GM21447 (cell line): ENCODE measurements around the gene IZUMO1.

Experiments
- ATAC-seq: cut with Tn5 transposase; IDR thresholded peaks from one replicate; pipeline ENCODE4 v1.9.1; 2021; ENCODE audit not compliant: unreplicated experiment

Gene IZUMO1

DNA sequence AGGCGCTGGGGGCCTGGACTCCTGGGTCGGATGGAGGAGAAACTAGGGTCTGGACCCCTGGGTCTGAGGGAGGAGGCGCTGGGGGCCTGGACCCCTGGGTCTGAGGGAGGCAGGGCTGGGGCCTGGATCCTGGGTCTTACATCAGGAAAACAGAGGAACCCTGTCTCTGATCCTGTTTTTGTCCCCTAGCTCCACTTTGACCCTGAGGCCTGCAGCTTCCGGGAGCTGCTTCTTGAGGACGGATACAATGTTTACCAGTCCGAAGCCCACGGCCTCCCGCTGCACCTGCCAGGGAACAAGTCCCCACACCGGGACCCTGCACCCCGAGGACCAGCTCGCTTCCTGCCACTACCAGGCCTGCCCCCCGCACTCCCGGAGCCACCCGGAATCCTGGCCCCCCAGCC lies 11.0 kb upstream of the IZUMO1 start:
- ATAC-seq: no peak

DNA sequence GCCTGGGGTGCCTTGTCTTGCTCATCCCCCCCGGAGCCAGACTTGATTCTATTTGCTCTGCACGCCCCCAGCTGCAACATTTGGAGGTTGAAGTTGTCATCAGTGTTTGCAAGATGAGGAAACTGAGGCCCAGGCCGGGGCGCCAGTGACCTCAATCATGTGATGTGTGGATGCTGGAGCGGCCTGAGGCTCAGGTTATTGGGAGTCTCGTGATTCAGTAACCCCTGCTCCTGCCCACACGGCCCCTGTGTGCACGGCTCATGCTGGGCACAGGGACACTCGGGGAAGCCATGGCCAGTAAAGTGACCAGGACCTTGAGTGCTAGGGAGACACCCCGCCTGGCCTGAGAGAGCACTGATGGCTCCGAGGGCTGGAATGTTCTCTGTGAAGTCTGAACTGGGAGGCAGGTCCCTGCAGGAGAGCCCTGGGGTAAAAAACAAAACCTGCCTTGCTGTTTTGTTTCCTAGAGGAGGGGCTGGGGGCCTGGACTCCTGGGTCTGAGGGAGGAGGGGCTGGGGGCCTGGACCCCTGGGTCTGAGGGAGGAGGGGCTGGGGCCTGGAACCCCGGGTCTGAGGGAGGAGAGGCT lies 10.5 kb upstream of the IZUMO1 start:
- no peak for ATAC-seq

DNA sequence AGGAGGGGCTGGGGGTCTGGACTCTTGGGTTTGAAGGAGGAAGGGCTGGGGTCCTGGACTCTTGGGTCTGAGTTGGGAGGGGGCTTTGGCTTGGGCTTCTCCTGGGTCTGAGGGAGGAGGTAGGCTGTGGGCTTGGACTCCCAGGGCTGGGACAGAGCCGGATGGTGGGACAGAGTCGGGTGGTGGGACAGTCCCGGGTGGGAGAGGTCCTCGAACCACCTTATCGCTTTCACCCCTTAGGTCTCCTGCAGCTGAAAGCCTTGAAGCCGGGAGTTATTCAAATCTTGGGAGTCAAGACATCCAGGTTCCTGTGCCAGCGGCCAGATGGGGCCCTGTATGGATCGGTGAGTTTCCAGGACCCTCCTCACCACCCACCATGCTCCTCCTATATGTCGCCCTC lies 10.0 kb upstream of the IZUMO1 start:
- ATAC-seq: no peak

DNA sequence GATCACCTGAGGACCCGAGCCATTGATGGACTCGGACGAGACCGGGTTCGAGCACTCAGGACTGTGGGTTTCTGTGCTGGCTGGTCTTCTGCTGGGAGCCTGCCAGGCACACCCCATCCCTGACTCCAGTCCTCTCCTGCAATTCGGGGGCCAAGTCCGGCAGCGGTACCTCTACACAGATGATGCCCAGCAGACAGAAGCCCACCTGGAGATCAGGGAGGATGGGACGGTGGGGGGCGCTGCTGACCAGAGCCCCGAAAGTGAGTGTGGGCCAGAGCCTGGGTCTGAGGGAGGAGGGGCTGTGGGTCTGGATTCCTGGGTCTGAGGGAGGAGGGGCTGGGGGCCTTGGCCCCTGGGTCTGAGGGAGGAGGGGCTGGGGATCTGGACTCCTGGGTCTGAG lies 9.5 kb upstream of the IZUMO1 start:
- ATAC-seq: no peak

DNA sequence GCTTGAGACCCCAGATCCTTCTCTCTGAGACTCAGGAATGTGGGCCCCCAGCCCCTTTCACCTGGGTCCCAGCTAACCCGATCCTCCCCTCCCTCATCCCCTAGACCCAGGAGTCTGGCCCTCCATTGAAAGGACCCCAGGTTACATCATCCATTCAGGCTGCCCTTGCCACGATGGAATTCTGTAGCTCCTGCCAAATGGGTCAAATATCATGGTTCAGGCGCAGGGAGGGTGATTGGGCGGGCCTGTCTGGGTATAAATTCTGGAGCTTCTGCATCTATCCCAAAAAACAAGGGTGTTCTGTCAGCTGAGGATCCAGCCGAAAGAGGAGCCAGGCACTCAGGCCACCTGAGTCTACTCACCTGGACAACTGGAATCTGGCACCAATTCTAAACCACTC lies 9.1 kb upstream of the IZUMO1 start:
- ATAC-seq: no peak

DNA sequence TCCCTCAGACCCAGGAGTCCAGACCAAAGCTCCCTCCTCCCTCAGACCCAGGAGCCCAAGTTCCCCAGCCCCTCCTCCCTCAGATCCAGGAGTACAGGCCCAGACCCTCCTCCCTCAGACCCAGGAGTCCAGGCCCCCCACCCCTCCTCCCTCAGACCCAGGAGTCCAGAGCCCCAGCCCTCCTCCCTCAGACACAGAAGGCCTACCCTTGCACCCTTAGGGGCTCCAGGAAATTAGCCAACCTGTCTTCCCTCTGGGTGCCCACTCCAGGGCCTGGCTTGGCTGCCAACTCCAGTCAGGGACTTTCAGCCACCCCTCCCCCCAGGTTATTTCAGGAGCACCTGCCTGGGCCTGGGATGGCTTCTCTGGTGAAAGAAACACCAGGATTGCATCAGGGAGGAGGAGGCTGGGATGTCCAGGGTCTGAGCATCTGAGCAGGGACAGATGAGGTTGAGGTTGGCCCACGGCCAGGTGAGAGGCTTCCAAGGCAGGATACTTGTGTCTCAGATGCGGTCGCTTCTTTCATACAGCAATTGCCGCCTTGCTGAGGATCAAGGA lies 8.5 kb upstream of the IZUMO1 start, which contains the start of gene FGF21:
Gene FGF21, plus strand, starts transcription at position 441 of the 558 bp plus-strand sequence. CDS start 713 bp downstream, outside the sequence.
- ATAC-seq: no peak

DNA sequence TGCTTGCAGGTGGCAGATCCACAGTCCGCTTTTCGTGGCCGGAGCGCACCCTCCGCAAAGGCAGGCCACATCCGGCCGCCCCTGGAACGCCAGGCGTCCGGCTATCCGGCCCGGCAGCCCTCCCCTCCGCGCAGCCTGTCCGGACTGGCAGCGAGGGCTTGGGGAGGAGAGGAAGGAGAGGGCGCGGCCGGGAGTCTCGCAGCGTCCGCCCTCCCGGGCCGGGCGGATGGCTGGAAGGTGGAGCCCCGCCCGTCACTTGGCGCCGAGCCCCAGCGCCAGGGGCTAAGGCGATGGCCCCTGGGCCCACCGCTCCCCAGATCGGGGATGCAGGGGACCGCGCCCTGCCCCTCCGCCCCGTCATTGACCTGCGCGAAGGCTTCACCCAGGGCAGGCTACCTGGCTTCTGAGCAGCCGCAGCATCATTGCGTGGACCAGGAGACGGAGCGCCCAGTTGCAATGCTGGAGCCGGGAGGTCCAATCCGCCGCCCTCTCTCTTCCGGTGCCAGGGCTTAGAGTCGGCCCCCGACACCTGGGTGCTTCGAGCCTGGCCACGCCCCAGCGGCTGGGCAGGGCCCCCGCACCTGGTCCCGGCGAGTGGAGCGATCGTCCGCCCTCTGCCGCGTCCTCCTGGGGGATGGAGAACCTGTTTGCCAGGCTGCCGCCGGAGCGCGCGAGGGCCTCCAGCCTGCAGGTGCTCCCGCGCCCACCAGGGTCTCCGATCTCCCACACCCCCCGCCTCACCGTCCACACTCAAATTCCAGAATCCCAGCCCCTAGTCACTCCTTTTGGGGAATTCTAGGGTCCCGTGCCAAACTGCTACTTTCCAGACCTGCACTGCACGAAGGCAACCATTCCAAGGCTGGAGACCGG lies 6.0 kb upstream of the IZUMO1 start, which contains the start of gene FUT1:
Gene FUT1, minus strand, starts transcription at position 146 of the 870 bp plus-strand sequence. CDS start 1,360 bp downstream, outside the sequence.
- no peak for ATAC-seq

DNA sequence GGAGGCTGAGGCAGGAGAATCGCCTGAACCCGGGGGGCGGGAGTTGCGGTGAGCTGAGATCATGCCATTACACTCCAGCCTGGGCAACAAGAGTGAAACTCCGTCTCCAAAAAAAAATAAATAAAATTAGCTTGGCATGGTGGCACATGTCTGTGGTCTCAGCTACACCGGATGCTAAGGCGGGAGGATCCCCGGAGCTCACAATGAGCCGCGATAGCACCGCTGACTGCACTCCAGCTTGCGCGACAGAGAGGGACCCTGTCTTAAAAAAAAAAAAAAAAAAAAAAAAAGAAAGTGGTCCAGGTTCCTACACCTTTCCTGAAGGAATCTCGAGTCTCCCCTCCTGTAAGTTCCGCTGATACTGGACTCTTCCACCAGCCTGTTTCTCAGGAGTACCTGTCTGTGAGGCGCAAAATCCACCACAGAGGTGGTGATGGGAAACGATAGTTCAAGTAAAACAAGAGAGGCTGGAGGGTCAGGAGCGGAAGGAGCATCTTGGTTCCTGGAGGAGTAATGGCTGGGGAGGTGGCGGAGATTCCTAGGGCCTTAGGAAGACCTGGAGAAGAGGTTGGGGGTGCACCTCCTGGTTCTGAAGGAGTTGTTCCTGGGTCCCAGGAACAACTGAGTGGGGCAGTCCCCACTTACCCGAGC lies 5.3 kb upstream of the IZUMO1 start:
- ATAC-seq: no peak

DNA sequence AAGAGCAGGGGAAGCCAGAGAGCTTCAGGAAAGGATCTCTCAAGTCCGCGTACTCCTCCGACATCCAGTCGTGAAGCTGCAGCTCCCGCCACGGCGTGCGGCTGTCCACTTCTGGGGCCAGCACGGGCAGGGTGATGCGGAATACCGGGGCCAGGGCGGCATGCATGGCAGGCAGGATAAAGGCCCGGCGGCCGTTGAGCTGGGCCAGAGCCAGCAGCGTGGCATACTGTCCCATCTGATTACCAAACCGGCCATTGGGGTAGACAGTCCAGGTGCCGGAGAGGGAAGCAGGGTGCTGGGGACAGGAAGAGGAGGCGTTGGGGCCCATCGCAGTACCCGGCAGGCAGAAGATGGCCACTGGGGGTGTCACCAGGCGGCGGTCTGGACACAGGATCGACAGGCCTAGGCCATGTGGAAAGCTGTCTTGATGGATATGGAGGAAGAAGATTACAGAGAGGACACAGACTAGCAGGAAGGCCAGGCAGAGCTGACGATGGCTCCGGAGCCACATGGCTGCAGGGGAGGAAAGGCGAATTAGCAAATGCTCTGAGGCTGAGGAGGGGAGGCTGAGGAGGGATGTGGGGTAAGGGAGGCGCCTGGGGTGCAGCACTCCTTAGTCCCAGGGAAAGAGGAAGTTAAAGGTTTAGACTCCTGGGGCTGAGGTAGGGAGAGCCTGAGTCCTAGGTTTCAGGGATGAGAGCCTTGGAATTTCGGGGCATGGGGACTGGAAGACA lies 4.2 kb upstream of the IZUMO1 start:
- ATAC-seq: no peak

DNA sequence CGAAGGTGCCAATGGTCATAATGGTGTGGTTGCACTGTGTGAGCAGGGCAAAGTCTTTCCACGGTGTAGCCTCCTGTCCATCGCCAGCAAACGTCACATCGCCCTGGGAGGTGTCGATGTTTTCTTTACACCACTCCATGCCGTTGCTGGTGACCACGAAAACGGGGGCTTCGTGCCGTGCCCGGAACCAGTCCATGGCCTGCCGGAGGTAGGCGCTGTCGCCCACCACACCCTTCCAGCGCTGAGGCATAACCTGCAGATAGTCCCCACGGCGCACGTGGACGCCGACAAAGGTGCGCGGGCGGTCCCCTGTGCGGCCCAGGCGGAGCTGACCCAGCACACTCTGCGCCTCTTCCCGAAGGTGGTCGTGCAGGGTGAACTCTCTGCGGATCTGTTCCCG lies 3.6 kb upstream of the IZUMO1 start:
- ATAC-seq: no peak

DNA sequence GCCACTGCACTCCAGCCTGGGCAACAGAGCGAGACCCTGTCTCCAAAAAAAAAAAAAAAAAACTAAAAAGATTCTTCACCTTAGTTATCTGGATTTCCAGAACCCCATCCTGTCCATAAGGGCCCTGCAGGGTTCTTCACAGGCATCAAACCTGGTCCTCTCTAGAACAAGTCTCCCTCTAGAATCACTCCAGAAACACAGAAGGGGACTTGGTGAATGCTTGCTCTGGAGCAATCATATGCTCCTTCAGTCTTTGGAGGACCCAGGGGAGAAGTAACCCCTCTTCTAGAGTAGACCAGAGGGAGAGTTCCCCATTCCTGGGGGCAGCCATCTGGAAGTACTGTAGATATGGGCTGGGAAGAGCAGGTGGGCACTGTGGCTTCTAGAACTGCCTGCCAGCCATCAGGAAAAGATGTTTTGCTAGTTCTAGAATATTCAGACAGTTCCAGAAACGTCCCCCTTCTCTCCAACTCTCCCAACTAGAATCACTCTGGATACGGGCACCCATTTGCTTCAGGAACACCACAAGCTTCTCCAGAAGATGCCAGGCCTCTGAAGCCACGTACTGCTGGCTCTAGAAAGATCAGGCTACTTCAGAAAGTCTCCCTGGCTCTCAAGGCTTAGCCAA lies 3.0 kb upstream of the IZUMO1 start:
- ATAC-seq: no peak

DNA sequence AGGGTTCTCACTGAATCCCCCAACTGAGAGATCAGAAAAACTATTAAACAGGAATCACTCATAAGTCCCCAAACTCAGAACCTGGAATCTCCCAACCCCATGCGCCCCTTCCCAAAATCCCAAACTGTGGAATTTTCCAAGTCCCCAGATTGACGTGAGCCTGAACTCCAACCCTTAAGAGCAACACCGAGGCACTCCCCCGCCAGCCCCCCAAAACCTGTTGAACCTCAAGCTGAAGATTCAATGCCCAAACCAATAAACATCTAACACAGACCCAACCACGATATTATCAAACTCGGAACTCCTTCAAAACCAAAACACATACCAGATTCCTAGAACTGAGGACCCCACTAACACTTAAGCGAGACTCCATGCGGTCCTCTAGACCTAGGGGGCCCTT lies 599 bp downstream of the IZUMO1 start:
- no peak for ATAC-seq

DNA sequence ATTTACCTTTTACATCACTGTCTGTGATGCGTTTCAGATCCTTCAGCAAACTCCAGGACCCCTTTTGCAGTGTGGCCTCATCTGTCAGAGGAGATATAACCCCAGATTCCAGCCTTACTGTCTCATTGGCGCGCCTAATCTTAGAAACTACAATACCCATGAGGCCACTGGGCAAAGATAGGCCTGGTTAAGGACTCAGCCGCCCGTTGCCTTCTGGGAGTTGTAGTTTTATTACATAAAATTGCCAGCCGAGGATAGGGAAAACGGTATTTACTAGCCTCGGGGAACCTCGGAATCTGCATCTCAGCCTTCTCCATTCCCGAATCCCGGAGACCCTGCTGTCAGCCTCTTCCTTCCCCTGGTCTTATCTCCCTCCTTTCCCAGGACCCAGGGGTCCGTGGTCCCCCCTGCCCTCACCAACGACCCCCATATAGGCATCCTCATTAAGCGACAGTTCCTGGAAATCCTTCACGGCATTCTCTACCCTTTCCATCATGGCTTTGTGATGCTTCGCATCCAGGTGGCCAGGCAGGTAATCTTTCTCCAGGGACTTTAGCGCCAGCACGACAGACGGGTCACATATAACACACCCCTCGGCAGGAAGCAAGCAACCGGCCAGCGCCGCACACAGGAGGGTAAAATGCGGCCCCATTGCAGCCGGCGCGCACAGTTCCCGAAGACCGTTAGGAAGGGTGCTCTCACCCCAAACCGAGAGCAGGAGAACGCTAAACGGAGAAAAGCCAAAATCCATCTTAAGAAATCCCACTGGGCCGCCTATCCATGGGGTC lies 1.3 kb downstream of the IZUMO1 start:
- ATAC-seq: no peak

DNA sequence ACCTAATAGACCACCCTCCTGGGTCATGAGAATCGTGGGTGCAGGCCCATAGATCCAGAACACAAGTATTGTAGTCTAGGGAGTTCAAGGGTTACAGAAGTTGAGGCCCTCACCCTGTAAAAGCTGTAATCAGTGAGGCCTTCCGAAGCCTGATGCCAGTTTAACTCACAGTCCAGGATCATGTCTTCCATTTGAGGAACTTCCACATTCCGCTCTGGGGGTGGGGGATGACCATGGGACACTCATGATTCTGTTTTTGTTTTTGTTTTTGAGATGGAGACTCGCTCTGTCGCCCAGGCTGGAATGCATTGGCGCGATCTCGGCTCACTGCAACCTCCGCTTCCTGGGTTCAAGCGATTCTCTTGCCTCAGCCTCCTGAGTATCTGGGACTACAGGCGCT lies 4.6 kb downstream of the IZUMO1 start:
- no peak for ATAC-seq

DNA sequence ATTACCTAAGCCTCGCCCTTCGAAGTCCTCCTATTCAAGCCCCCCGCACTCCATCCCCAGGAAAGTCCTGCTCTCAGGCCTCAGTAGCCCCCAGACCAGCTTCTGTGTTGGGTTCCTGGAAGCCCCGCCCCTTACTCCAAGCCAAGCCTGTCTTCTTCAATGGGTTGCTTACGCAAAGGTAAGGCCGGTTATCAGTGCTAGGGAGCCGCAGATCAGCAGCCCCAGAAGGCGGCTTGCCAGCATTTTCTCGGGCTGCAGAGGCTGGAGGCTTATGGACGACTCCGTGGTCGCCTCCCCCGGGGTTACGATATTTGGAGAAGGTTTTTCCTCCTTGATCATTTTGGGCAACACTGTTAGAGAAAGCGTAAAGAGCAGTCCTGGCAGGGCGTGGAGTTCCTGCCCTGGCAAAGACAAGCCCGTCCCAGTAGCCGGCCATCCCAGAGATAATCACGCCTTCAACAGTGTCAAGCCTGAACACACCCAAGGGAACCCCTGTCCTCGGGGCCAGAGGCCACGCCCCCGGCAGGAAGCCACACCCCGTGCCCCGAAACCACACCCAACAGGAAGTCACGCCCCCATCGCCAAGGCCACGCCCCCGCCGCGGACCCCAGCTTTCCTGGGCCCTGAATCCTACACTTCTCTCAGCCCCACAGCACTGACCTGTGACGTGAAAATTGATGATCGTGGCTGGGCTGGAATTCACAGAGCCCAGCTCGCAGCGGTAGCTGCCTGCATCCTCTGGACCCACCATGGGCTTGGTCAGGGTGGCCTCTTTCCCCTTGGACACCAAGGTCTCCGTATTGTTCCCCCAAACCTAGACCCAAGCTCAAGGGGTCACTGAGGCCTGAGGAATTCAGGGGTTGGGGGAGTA lies 5.3 kb downstream of the IZUMO1 start:
- no peak for ATAC-seq

DNA sequence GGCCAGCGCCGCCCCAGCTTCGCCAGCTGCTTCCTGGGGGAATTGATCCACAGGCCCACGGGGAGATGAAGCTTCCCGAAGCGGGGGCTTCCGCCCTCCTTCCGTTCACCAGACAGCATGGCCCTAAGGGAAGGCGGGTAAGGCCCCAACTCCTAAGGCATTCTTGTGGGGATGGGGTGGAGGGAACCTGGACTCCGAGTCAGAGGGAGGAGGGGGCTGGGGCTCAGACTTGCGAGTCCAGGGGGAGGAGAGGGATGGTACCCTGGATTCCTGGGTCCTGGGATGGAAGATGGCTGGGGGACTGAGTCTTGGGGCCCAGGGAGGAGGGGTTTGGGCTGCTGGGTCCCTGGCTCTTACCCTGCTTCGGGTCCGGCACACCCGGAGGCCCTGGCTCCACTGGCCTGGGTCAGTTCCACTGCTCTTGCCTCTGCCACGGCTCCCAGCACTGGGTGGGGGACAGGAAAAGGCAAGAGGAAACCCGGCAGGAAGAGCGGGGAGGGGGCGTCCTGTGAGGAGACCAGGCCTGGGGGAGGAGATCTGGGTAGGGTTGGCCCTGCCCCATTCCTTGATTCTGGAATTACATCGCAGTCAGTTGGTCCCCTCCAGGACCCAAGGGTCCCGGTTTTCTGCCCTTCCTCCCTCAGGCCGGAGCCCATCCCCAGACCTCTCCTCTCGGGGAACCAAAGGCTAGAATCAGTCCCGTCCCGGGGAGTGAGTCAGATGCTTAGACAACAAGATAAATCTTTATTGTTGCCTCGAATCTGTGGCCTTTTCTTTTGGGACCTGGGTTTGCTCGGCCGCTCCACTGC lies 6.3 kb downstream of the IZUMO1 start, which contains the start of gene RASIP1:
Gene RASIP1, minus strand, starts transcription at position 447 of the 809 bp plus-strand sequence. Its CDS starts 328 bp downstream, at position 119.
- no peak for ATAC-seq

DNA sequence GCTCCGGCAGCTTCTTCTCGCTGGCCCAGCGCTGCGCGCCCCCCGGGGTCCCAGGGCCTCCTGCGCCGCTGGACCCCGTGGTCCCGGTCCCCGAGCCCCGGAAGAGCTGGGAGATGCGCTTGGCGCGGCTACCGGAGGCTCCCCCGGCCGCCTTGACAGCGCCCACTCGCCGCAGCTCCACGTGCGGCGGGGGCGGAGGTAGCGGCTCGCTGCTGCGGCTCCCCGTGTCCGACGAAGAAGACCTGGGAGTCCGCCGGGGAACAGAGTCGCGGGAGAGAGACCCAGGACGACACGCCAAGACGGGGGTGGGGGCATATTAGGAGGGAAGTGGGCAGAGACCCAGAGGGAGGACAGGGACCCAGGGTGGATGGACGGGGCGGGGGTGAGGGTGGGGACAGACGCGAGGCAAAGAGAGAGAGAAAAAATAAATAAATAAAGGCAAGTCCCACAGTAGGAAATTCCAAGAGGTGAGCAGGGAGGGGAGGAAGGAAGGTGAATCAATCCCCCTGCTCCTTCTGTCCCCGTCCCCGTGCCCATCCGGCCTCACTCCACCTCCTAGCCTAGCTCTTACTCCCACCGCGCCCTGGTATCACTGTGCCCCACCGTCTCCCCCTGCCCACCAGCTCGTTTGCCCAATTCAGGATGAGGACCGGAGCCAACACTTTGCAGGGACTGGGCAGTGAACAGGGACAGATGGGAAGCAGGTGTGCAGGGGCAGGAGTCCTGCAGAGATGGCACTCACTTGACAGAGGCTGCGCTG lies 7.1 kb downstream of the IZUMO1 start:
- ATAC-seq: no peak
